NCI-H446 treated with DMSO at 0.1 percent for 48 hours (cell line): ENCODE measurements around the gene AAMP.
A peak's percentile ranks its signal among the peaks of the same experiment; 100 is the strongest.
"Not testable (repeated sequence)": the region's sequence is repeated elsewhere in the genome, so short reads cannot be mapped to it uniquely, and the experiment has no call there.

ENCODE experiments used
- DNase-seq: peaks from one replicate; lab custom pipeline; 2025; lab: John Stamatoyannopoulos, UW

The AAMP gene

DNA sequence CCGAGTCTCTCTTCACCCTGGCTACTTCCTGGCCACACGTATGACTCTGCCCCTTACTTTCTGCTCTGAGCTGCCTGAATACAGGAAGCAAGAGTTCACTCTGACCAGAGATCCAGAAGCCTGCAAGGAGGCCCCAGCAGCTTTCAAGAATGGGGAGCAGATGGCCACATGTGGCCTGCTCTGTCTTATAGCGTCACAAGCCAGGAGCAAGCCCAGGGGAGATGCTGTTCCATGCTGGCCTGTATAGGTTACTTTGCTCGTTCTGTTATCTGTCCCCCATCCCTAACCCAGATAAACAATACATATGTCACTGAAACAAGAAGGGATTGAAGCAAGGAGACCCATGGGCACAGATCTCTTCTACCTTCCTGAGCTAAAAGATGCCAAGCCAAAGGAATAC is 4.6 kb upstream of the AAMP start:
- DNase-seq, result no peak

DNA sequence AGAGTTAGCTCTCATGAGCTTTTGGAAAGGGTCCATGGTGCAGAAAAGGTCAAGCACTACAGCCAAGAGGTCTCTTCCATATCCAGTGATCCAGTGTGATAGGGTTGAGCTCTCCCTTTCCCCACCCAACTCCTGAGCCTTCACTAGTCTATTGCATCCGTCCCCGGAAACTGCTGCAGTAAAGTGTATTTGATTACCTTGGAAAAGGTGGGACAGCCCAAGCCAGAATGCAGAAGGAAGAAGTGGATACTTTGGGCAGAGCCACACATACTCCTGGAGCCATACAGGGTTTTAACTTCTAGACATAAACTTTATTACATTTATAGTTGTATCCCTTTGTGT is 3.9 kb upstream of the AAMP start:
- DNase-seq, result no peak

DNA sequence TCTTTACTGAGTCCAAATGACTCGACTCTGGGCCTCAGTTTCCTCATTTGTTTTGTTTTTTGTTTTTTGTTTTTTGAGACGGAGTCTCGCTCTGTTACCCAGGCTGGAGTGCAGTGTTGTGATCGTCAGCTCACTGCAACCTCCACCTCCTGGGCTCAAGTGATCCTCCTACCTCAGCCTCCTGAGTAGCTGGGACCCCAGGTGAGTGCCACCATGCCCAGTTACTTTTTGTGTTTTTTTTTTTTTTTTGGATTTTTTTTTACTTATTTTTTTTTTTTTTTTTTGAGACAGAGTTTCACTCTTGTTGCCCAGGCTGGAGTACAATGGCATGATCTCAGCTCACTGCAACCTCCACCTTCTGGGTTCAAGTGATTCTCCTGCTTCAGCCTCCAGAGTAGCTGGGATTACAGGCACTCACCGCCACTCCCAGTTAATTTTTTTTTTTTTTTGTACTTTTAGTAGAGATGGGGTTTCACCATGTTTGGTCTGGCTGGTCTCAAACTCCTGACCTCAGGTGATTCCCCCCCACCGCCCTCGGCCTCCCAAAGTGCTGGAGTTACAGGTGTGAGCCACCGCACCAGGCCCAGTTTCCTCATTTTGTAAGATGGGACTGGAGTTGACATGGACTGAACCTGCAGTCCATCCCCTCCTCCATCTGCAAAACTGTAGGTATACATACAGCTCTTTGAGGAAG is 3.4 kb upstream of the AAMP start:
- DNase-seq, result not testable (repeated sequence)

DNA sequence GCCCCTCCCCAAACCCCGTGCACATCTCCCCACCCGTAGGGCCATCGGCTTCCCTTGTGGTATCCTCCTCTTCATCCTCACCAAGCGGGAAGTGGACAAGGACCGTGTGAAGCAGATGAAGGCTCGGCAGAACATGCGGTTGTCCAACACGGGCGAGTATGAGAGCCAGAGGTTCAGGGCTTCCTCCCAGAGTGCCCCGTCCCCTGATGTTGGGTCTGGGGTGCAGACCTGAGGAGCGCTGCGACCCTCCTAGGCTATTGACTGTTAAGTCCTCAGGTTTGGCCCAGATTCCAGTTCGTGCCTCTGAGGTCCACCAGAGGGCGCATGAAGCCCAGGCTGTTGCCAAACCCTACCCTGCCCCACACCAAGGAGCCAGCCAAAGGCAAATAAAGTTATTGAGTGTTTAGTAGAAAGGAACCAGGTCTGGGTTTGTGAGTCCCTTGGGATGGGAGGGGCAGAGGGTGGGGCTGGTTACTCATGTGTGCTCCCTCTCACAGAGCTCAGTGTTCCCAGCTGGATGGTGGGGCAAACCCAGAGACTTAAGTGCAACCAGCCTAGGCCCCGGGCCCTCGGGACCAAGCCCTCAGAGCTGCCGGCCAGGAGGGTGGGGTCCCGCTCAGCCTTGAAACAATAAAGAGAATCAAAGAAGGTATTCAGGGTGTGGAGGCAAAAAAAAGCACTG is 2.7 kb upstream of the AAMP start:
- DNase-seq, result peak; percentile 60

DNA sequence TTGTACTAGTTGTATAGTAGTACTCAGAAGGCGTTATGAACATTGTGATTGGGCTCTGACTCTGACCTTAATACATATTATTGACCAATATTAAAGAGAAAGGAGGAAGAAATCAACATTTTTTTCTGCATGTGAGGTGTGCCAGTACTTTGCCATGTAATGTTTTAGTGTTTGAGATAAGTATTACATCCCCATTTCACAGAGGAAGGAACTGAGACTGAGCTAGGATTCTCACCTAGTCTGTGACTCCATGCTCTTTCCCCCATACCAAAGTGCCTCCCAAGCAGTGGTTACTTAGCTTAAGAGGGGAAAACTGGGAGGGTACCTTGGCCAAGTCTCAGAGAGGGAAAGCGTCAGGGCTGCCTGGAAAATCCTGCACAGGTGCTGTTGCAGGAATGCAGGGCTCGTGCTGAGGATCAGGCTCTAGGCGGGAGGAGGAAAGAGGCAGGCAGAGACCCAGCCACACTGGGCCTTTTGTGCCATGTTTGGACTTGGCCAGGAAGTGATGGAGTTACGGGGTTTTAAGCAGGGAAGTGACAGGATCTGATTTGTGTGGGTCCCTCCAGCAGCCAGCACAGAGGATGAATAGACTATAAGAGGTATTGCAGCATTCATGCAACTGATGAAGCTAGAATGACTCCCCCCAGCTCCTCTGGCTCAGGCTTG is 2.1 kb upstream of the AAMP start:
- DNase-seq, result no peak

DNA sequence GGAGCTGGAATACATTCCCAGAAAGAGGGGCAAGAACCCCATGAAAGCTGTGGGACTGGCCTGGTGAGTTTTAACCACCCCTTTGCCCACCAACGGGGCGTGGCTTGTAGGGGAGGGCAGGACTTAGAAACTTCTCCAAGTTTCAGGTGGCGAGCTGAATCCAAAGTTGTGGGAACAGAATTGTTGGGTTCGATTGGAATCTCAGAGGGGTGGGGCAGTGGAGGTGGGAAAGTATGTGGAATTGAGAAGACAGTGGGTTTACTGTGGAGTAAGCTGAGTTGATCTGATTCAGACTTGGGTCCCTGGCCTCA is 1.5 kb upstream of the AAMP start:
- no peak for DNase-seq

DNA sequence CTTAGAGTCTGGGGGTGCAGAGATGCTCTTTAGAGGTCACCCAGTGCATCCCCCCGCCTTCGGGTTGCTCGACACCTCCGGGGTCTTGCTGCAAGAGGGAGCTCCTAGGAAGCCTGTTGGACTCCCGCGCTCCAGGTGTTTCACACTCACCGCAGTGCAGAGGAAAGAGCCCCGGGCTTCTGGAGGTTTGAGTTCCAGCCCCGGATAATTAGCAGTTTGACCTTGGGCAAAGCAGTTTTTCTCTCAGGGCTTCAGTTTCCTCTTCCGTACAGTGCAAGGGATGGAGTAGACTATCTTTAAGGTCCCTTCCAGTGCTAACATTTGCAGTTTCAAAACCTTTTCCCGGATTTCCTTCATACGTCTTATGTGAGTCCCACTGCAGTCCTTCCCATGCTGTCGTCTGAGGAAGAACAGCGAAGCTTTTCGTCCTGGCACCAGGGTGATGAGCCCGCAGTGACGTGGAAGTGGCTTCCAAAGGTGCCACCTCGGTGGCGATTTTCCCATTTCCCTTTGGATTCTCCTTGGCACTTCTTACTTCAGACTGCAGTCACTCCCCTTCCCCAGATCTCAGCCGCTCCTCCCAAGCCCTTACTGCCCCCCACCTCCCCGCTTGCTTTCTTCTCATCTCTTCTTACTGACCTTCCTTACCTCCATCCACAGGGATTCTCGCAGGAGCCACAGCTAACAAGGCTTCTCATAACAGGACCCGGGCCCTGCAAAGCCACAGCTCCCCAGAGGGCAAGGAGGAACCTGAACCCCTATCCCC is 967 bp upstream of the AAMP start:
- DNase-seq, result no peak

DNA sequence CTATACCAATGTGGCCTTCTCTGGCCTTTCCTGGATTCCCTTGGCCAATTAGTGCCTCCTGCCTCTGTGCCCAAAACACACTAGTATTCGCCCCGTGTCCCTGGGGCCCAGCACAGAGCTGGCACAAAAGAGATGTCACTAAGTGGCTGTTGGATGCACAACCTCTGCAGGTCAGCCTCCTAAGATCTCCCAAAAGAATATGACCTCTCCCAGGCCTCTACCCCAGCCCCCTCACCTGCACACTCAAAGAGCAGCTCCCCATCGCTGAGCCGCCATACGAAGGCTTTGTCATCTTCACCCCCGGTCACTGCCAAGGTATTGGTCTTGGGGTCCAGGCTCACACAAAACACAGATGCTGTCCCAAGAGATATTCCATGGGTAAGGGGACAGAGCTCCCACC is 2.7 kb downstream of the AAMP start:
- no peak for DNase-seq

DNA sequence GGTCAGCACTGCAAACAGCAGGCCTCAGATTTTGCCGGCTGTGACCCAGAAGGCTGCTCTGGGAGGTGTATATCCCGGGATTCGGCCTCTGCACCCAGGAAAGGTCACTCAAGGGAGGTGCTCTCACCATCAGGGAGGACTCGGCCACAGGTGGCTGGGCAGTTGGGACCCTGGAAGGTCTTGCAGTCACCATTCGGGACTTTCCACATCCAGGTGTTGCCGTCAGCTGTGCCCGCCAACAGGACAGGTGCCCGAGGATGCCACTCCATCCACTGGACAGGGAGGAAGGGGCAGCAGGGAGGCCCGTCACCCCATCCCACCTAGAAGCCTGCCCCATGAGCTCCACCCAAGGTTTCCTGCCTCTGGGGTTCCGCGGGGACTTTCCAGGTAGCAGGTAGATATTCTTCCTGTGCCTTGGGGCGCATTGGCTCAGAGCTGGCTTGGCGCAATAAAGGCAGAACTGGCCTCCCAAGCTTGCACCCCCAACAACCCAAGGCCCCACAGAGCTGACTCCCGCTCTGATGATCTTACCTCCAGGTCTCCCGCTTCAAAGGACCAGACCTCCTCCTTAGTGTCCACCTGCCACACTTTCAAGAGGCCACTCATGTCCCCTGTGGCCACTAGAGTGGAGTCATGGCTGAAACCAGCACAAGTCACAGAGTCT is 3.5 kb downstream of the AAMP start:
- no peak for DNase-seq

DNA sequence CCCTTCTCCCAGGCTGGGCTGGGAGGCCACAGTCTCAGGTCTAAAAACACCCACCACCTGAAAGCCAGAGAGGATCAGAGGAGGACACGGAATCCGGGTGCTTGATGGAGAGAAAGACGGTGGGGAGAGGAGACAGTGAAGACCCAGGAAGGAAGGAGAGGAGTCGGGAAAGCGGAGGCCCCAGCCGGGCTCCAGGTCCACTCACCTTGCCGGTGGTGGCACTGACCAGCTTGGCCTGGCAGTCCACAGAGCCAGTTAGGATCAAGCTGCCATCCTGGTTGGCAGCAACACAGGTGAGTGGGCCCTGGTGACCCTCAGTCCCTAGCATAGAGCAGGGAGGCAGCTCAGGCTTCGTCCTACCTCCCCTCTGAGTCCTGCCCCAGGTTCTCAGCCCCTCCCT is 4.3 kb downstream of the AAMP start:
- no peak for DNase-seq

DNA sequence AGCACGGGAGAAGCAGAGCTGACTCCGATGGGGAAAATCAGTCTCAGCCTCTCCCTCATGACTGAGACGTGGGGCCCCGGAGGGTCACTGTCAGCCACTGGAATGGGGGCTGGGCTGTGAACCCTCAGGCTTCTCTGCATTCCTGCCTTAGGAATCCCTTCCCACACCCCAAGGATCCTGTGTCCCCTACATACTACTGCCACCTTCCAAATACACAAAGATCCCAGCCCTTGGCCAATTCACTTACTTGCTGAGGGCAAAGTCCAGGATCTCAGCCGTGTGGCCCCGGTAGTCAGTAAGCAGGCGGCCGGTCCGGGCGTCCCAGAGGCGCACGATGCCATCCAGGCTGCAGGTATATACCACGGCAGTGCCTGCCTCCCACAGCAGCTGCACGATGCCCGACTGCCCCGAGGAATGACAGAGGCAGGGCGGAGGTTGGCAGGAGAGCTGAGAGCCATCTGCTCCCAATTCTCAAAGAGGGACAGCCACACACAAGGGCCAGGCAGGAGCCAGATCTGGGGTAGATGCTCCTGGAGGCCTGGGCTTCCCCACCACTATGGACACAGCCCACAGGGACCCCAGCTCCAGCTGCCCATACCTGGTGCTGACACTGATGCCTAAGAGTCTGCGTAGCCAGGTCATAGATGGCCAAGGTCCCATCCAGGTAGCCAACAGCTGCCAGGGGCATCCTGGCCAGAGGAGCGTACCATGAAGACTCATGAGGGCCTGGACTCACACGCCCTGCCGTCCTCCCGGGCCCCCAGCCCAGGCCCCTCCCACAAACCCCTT is 5.0 kb downstream of the AAMP start:
- DNase-seq, result no peak

DNA sequence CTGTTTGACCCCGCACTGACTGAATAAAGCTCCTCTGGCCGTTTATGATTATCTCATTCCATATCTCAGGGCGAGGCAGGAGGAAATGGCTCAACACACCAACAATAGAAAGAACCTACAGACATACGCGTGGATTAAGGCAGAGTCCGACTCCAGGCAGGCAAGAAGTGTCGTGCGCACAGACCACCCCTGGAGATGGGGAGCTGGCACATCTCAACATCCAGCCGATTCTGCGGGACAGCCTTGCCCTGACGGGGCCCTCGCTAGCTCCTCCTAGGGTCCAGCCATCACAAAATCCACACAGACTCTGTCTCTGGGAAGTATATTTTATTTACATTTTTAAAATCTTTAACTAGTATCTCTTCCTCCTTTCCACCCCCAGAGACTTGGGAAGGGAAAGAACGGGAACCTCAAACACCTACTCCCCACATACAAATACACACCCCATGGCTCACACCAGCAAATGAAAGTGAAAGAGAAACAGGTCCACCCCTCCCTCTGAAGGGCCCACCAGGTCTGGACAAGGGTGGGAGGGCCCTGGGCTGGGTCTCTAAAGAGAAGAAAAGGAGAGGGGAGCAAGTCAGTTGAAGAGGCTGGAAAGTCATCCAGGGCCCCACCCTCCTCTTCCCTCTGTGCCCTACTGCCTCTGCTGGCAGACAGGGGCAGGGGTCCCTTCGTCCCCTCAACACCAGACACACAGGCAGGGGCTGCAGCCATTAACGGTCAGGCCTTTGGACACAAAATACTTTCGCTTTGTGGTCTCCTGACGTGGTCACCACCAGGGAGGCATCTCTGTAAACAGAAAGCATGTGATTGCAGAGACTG is 5.9 kb downstream of the AAMP start:
- DNase-seq, result no peak

DNA sequence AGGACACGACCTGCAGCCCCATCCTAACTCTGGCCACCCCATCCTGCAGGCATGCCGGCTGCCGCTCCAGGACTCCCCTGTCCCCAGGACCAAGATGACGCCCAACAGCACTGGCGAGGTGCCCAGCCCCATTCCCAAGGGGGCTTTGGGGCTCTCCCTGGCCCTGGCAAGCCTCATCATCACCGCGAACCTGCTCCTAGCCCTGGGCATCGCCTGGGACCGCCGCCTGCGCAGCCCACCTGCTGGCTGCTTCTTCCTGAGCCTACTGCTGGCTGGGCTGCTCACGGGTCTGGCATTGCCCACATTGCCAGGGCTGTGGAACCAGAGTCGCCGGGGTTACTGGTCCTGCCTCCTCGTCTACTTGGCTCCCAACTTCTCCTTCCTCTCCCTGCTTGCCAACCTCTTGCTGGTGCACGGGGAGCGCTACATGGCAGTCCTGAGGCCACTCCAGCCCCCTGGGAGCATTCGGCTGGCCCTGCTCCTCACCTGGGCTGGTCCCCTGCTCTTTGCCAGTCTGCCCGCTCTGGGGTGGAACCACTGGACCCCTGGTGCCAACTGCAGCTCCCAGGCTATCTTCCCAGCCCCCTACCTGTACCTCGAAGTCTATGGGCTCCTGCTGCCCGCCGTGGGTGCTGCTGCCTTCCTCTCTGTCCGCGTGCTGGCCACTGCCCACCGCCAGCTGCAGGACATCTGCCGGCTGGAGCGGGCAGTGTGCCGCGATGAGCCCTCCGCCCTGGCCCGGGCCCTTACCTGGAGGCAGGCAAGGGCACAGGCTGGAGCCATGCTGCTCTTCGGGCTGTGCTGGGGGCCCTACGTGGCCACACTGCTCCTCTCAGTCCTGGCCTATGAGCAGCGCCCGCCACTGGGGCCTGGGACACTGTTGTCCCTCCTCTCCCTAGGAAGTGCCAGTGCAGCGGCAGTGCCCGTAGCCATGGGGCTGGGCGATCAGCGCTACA is 7.0 kb downstream of the AAMP start:
- no peak for DNase-seq

DNA sequence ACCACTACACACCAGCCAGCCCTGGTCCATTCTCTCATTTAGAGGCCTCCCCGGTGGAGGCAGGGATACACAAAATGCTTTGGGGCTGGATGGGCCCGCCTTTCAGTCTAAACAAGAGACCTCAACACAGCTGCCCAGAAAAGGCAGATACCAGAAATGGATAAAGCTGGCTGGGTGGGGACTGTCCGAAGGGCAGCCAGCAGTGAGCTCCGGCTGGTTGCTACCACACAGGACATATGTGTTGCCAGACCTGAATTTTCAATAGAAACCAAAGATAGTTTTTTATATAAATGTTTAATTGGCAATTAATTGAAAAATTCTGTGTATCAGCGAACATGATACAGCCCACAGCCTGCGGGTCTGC is 7.7 kb downstream of the AAMP start:
- DNase-seq, result no peak

DNA sequence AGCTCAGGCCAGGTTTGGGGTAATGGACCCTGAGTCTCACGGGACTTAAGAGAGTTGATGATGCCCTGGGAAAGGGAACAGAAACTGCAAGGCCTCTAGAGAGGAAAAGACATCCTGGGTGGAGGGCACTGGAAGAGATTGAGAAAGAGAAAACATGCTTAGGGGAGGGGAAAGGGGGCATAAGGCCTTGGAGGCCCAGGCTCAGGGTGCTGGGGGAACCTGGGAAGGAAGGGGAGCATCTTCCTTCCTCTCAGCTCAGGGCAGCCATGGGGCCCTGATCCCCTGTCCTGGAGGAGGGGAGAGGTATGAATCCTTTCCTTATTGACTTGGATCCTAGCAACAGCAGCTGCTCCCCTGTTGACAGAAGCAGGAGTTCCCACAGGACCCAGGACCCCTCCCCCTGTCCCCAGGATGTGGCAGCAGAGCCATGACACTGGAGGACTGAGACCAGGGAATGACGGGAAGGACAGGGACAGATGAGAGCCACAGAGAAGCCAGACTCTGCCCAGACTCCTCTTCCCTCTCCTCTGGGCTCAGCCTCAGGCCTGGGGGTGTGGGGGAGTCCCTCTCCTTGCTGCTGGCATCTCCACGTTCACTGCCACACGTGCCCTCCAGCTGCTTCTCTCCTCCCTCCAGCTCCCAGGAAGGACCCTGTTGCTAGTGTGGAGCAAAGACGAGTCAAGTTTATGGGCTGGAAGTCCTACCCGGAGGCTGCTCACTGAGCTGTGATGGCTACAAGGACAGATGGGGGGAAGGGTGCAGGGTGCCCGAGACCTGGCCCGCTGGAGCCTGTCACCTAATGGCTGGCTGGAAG is 8.3 kb downstream of the AAMP start:
- DNase-seq, result no peak

DNA sequence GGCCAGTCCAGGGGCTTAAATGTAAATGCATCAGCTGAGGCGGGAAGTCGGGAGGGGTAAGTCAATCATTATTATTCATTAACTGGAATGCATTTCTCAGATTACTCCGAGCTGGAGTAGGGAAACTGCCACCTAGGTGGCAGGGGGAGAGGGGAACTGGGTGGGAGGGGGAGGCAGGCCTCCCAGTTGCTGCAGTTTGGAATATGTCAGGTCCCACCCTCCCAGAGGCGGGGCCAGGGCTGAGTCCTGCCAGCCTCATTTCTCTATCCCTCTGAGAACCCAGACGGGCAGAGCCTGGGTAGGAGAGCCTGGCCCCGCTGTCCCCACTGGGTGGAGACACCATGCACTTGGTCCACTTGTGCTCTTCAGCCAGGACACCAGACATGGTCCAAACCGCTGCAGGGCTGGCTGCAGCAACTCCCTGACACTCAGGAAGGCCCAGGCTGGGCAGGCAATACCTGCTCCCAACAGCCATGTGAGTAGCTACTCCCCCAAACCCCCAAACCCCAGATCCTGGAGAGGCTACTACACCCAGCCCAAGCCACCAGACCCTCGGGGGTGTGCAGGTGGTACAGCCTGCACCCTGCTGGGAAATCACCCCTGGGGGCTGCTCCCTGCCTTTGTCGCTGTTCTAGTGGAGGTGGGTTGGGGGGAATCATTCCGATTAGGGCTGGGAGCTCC is 9.1 kb downstream of the AAMP start, which contains the start of gene GPBAR1:
GPBAR1 (plus strand) TSS at position 274 of the 681 bp plus-strand sequence. CDS start 1,710 bp downstream, outside the sequence.
- DNase-seq, result no peak

DNA sequence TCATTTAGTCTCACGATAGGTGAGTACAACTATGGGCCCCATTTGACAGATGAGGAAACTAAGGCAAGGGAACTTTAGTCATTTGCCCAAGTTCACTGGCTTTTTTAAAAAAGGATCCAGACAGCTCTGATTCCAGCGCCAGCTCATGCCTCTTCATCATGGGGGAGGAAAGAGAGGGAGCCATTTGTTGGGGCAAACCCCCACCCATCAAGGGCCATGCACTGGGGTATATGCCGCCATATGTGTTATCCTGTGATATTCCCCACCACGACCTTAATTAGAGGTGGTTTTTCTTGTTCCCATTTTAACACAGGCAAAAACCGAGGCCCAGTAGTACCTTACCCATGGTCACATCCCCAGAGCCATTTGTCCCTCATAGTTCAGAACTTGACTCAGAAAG is 9.8 kb downstream of the AAMP start:
- DNase-seq, result no peak
